Measurements from ENCODE around the gene OR6M1. TPM values are rescaled to one million over a fixed set of nuclear protein-coding genes. Genes with fewer than 3 reads are reported as not detected.

OR6M1 gene
- total RNA-seq, 1 experiment from 2014 or later = not detected

GRCh38 chr11:123783536-123783935 lies 22.6 kb downstream of the OR6M1 start:
- no peaks in the 10 kb centered on the region for H3K4me1 ChIP-seq (replicated peaks; ENCODE audit: insufficient read depth)
- H3K4me2 ChIP-seq = no peak overlapping the region
- H4K20me1 ChIP-seq (ENCODE audit: insufficient read depth) = no peaks in the 10 kb centered on the region
- no peaks in the 10 kb centered on the region for H3K79me2 ChIP-seq (ENCODE audit: low read depth)
- no peak overlapping the region for H3K4me3 ChIP-seq
- H3F3A ChIP-seq (ENCODE audit: insufficient read depth, low read depth) = no peaks in the 10 kb centered on the region
- no peaks in the 10 kb centered on the region for H3K36me3 ChIP-seq (ENCODE audit: low read depth)
- ChIA-PET POLR2A (ENCODE audit: unreplicated experiment) (no interaction called here), CTCF (interaction anchor here (0.6 kb wide), 1 partner anchor 1001 kb away, joined by 3 read pairs; no protein-coding TSS in a partner anchor)
- TF ChIP-seq EZH2 (IDR thresholded peaks at IDR 0.05; ENCODE audit: low read depth) = no peak
- TF ChIP-seq CTCF (conservative IDR thresholded peaks at IDR 0.05) = no peak
- no peak for DNase-seq
- H3K9me3 ChIP-seq (ENCODE audit: insufficient read depth, low read depth) = no peaks in the 10 kb centered on the region
- H2AFZ ChIP-seq = no peak overlapping the region
- 0 out of 2 replicates have a peak, but pooled peaks cover 4% of the 10 kb centered on the region for H3K27me3 ChIP-seq (ENCODE audit: insufficient read depth, low read depth)
- intact Hi-C loops (cut with micrococcal nuclease; ENCODE audit: unreplicated experiment) = no loop called here
- no peak overlapping the region for H3K27ac ChIP-seq
- BruUV-seq (replicated peaks) = no TSS peak
- H3K9me2 ChIP-seq (ENCODE audit: insufficient read depth) = no peaks in the 10 kb centered on the region

GRCh38 chr11:123778511-123778910 lies 27.6 kb downstream of the OR6M1 start:
- Histone ChIP-seq H3K27me3 (ENCODE audit: insufficient read depth, low read depth) (no peaks in the 10 kb centered on the region), H3K9me3 (ENCODE audit: insufficient read depth, low read depth) (no peaks in the 10 kb centered on the region; the same call in 1 of the 2 replicates), H3K4me3 (no peak overlapping the region), H3K4me2 (no peak overlapping the region), H2AFZ (no peak overlapping the region), H3K27ac (no peak overlapping the region), H3K4me1 (replicated peaks; ENCODE audit: insufficient read depth) (no peaks in the 10 kb centered on the region), H3K9me2 (ENCODE audit: insufficient read depth) (no peaks in the 10 kb centered on the region), H3K79me2 (ENCODE audit: low read depth) (no peaks in the 10 kb centered on the region), H4K20me1 (ENCODE audit: insufficient read depth) (no peaks in the 10 kb centered on the region), H3K36me3 (ENCODE audit: low read depth) (no peaks in the 10 kb centered on the region), H3F3A (ENCODE audit: insufficient read depth, low read depth) (no peaks in the 10 kb centered on the region)
- TF ChIP-seq CTCF (conservative IDR thresholded peaks at IDR 0.05) (no peak), EZH2 (IDR thresholded peaks at IDR 0.05; ENCODE audit: low read depth) (no peak)
- ChIA-PET POLR2A (ENCODE audit: unreplicated experiment) (no interaction called here), CTCF (no interaction called here)
- BruUV-seq (replicated peaks) = no TSS peak
- no peak for DNase-seq
- intact Hi-C loops (cut with micrococcal nuclease; ENCODE audit: unreplicated experiment) = no loop called here

DNA sequence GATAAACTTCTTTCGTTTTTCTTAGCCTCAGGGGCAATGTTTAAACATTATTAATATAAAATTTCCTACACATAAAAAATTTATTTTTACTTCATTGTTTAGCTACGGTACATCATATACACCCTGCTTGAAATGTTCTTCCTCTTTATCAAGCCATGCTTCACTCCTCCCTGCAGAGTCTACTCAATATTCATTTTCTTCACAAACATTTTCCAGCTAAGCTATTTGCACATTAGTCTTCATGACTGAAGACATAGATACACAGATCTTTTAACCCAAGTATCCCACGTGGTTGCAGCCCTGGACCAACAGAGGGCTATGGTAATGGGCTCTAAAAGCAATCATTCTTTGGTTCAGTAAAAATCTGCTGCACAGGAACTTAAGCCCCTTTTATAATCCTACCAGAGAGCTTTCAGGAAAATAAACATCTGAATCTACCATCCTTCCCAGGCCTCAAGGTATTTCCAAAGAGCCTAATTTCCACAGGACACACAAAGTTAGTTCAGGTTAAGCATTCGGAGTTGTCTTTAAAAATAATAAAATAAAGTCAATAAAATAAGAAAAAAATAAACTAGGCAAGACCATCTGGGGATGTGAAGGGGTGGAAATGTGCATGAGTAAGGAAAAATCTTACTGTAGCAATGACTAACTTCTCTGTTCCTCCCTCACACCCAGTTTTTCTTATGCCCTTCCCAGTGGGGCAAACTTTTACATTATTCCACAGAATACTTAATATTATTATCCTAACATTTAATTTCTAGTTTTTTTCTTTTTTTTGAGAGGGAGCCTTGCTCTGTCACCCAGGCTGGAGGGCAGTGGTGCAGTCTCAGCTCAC lies 30.2 kb downstream of the OR6M1 start:
- Histone ChIP-seq H3K4me1 (replicated peaks; ENCODE audit: insufficient read depth) (no peaks in the 10 kb centered on the region), H3K36me3 (ENCODE audit: low read depth) (no peaks in the 10 kb centered on the region), H4K20me1 (ENCODE audit: insufficient read depth) (no peaks in the 10 kb centered on the region), H3K9me3 (ENCODE audit: insufficient read depth, low read depth) (no peaks in the 10 kb centered on the region; the same call in 1 of the 2 replicates), H3K79me2 (ENCODE audit: low read depth) (no peaks in the 10 kb centered on the region), H3K27ac (no peak overlapping the region), H3K9me2 (ENCODE audit: insufficient read depth) (no peaks in the 10 kb centered on the region), H3K4me2 (no peak overlapping the region), H2AFZ (no peak overlapping the region), H3K27me3 (ENCODE audit: insufficient read depth, low read depth) (no peaks in the 10 kb centered on the region), H3K4me3 (no peak overlapping the region), H3F3A (ENCODE audit: insufficient read depth, low read depth) (no peaks in the 10 kb centered on the region)
- TF ChIP-seq CTCF (conservative IDR thresholded peaks at IDR 0.05) (no peak), EZH2 (IDR thresholded peaks at IDR 0.05; ENCODE audit: low read depth) (no peak)
- ChIA-PET POLR2A (ENCODE audit: unreplicated experiment) (no interaction called here), CTCF (no interaction called here)
- no peak for DNase-seq
- no TSS peak for BruUV-seq (replicated peaks)
- intact Hi-C loops (cut with micrococcal nuclease; ENCODE audit: unreplicated experiment) = no loop called here
